WTC11 (cell line): Measurements from ENCODE around the gene OPCML. TPM values are rescaled to one million over a fixed set of nuclear protein-coding genes. Genes with fewer than 3 reads are reported as not detected.

ENCODE experiments used
- ATAC-seq: fragments of 200-7000 bp; cut with Tn5 transposase; 2 replicates; pipeline ENCODE4 v1.10.0; 2021; ENCODE audit warnings: mild to moderate bottlenecking, moderate library complexity
- CTCF ChIA-PET: fragments of 300-600 bp; sonication (Branson Sonifier 250); formaldehyde crosslinking; loops from one replicate; lab custom pipeline; 2021; ENCODE audit warnings: antibody characterized with exemption; lab: Charles Lee
- POLR2A ChIA-PET: fragments of 350-600 bp; sonication (Branson Sonifier 250); formaldehyde crosslinking; loops from one replicate; lab custom pipeline; 2021; ENCODE audit warnings: antibody characterized with exemption; lab: Charles Lee
- DNase-seq: peaks from one replicate; pipeline ENCODE4 v3.0.0; 2021; ENCODE audit warnings: low spot score
- H3K27ac Mint-ChIP-seq: 2 replicates; pipeline ENCODE4 v1.8.0; 2021; ENCODE audit warnings: mixed read lengths
- H3K27me3 Mint-ChIP-seq: 2 replicates; pipeline ENCODE4 v1.8.0; 2021; ENCODE audit warnings: low read depth, mild to moderate bottlenecking, moderate library complexity, mixed read lengths
- H3K36me3 Mint-ChIP-seq: 2 replicates; pipeline ENCODE4 v1.8.0; 2021; ENCODE audit warnings: mixed read lengths
- H3K4me1 Mint-ChIP-seq: 2 replicates; pipeline ENCODE4 v1.8.0; 2022; ENCODE audit warnings: mixed read lengths
- H3K4me3 Mint-ChIP-seq: 2 replicates; pipeline ENCODE4 v1.8.0; 2021; ENCODE audit warnings: mild to moderate bottlenecking, moderate library complexity, mixed read lengths
- H3K9me3 Mint-ChIP-seq: 2 replicates; pipeline ENCODE4 v1.8.0; 2021; ENCODE audit warnings: mixed read lengths
- CREB1 ChIP-seq: sonication (generic); formaldehyde crosslinking; IDR thresholded peaks from 2 replicates; pipeline ENCODE4 v1.8.0; 2023; ENCODE audit warnings: mild to moderate bottlenecking, missing genetic modification reagents
- CREM ChIP-seq: sonication (generic); formaldehyde crosslinking; IDR thresholded peaks from 2 replicates; pipeline ENCODE4 v1.8.1; 2022; ENCODE audit warnings: mild to moderate bottlenecking, missing genetic modification reagents, moderate library complexity
- EMX1 ChIP-seq: fragments of 250-450 bp; sonication (Bioruptor Pico); IDR thresholded peaks from 2 replicates; pipeline ENCODE4 v1.8.0; 2021; ENCODE audit warnings: mild to moderate bottlenecking
- ETV6 ChIP-seq: sonication (generic); formaldehyde crosslinking; IDR thresholded peaks from 2 replicates; pipeline ENCODE4 v1.8.1; 2022; ENCODE audit warnings: mild to moderate bottlenecking, missing genetic modification reagents
- HMGA2 ChIP-seq: fragments of 250-450 bp; sonication (Bioruptor Pico); IDR thresholded peaks from 2 replicates; pipeline ENCODE4 v1.4.0; 2021; ENCODE audit warnings: mild to moderate bottlenecking, moderate library complexity
- JAZF1 ChIP-seq: fragments of 250-450 bp; sonication (Bioruptor Pico); IDR thresholded peaks from 2 replicates; pipeline ENCODE4 v1.9.0; 2021; ENCODE audit warnings: moderate library complexity, mild to moderate bottlenecking, inconsistent platforms
- TCF7 ChIP-seq: sonication (generic); formaldehyde crosslinking; IDR thresholded peaks from 2 replicates; pipeline ENCODE4 v1.8.0; 2022; ENCODE audit warnings: mild to moderate bottlenecking, low read depth, missing genetic modification reagents, moderate library complexity
- TEAD4 ChIP-seq: sonication (generic); formaldehyde crosslinking; IDR thresholded peaks from 2 replicates; pipeline ENCODE4 v1.8.0; 2022; ENCODE audit warnings: mild to moderate bottlenecking, missing genetic modification reagents
- ZBTB21 ChIP-seq: sonication (generic); formaldehyde crosslinking; IDR thresholded peaks from 2 replicates; pipeline ENCODE4 v1.8.1; 2023; ENCODE audit warnings: mild to moderate bottlenecking, missing genetic modification reagents, borderline replicate concordance
- total RNA-seq: library from RNA; stranded (reverse); gene quantifications from 3 replicates; pipeline ENCODE4 v1.2.3, GENCODE V29; 2021
- TF ChIP-seq, protein P1 (sequence below): fragments of 250-450 bp; sonication (Bioruptor Pico); IDR thresholded peaks from 2 replicates; pipeline ENCODE4 v1.9.0; 2021; ENCODE audit warnings: mild to moderate bottlenecking, borderline replicate concordance
- TF ChIP-seq, protein P2 (sequence below): sonication (generic); formaldehyde crosslinking; IDR thresholded peaks from 2 replicates; pipeline ENCODE4 v1.8.0; 2022; ENCODE audit warnings: missing genetic modification reagents
- TF ChIP-seq, protein P3 (sequence below): sonication (generic); formaldehyde crosslinking; IDR thresholded peaks from 2 replicates; pipeline ENCODE4 v1.8.1; 2023; ENCODE audit warnings: mild to moderate bottlenecking, missing genetic modification reagents, moderate library complexity
- TF ChIP-seq, protein P4 (sequence below): sonication (generic); formaldehyde crosslinking; IDR thresholded peaks from 2 replicates; pipeline ENCODE4 v1.8.1; 2023; ENCODE audit warnings: mild to moderate bottlenecking, missing genetic modification reagents, moderate library complexity
- TF ChIP-seq, protein P5 (sequence below): sonication (generic); formaldehyde crosslinking; IDR thresholded peaks from 2 replicates; pipeline ENCODE4 v1.8.1; 2022; ENCODE audit warnings: missing genetic modification reagents, borderline replicate concordance
- TF ChIP-seq, protein P6 (sequence below): sonication (generic); formaldehyde crosslinking; IDR thresholded peaks from 2 replicates; pipeline ENCODE4 v1.8.1; 2022; ENCODE audit warnings: mild to moderate bottlenecking, moderate library complexity, missing genetic modification reagents

The OPCML gene
- total RNA-seq, 1 experiment from 2014 or later: 1.5 TPM

DNA sequence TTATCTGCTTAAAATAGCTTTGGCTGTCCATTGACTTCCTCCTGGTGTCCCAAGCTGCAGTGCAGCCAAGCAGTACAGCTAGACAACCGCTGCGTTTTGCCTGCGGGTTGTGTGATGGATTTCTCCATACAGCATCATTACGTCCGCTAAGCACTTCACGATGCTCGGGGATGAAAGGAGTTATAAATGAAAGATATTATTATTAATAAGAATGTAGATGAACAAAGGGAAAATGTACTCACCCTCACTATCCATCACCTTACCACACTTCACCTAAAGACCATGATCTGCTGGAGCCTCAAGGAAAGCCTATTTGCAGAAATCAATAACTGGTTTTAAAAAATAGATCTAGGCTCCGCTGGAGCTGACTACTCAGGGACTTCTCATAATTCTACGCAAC is 509.1 kb downstream of the OPCML start:
- no peaks in the 10 kb centered on the region for H3K9me3 Mint-ChIP-seq
- H3K4me1 Mint-ChIP-seq: peaks cover 10% of the 10 kb centered on the region
- H3K27me3 Mint-ChIP-seq: no peaks in the 10 kb centered on the region; the same call in 1 of the 2 replicates
- POLR2A ChIA-PET: interaction anchor here (0.6 kb wide), 1 partner anchor 12 kb away, joined by 3 read pairs; no protein-coding TSS in a partner anchor
- DNase-seq (no peak), ATAC-seq (no peak)
- TF ChIP-seq, protein P1, sequence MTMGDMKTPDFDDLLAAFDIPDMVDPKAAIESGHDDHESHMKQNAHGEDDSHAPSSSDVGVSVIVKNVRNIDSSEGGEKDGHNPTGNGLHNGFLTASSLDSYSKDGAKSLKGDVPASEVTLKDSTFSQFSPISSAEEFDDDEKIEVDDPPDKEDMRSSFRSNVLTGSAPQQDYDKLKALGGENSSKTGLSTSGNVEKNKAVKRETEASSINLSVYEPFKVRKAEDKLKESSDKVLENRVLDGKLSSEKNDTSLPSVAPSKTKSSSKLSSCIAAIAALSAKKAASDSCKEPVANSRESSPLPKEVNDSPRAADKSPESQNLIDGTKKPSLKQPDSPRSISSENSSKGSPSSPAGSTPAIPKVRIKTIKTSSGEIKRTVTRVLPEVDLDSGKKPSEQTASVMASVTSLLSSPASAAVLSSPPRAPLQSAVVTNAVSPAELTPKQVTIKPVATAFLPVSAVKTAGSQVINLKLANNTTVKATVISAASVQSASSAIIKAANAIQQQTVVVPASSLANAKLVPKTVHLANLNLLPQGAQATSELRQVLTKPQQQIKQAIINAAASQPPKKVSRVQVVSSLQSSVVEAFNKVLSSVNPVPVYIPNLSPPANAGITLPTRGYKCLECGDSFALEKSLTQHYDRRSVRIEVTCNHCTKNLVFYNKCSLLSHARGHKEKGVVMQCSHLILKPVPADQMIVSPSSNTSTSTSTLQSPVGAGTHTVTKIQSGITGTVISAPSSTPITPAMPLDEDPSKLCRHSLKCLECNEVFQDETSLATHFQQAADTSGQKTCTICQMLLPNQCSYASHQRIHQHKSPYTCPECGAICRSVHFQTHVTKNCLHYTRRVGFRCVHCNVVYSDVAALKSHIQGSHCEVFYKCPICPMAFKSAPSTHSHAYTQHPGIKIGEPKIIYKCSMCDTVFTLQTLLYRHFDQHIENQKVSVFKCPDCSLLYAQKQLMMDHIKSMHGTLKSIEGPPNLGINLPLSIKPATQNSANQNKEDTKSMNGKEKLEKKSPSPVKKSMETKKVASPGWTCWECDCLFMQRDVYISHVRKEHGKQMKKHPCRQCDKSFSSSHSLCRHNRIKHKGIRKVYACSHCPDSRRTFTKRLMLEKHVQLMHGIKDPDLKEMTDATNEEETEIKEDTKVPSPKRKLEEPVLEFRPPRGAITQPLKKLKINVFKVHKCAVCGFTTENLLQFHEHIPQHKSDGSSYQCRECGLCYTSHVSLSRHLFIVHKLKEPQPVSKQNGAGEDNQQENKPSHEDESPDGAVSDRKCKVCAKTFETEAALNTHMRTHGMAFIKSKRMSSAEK (CRISPR knock-in tag): no peak
- TF ChIP-seq, protein P2, sequence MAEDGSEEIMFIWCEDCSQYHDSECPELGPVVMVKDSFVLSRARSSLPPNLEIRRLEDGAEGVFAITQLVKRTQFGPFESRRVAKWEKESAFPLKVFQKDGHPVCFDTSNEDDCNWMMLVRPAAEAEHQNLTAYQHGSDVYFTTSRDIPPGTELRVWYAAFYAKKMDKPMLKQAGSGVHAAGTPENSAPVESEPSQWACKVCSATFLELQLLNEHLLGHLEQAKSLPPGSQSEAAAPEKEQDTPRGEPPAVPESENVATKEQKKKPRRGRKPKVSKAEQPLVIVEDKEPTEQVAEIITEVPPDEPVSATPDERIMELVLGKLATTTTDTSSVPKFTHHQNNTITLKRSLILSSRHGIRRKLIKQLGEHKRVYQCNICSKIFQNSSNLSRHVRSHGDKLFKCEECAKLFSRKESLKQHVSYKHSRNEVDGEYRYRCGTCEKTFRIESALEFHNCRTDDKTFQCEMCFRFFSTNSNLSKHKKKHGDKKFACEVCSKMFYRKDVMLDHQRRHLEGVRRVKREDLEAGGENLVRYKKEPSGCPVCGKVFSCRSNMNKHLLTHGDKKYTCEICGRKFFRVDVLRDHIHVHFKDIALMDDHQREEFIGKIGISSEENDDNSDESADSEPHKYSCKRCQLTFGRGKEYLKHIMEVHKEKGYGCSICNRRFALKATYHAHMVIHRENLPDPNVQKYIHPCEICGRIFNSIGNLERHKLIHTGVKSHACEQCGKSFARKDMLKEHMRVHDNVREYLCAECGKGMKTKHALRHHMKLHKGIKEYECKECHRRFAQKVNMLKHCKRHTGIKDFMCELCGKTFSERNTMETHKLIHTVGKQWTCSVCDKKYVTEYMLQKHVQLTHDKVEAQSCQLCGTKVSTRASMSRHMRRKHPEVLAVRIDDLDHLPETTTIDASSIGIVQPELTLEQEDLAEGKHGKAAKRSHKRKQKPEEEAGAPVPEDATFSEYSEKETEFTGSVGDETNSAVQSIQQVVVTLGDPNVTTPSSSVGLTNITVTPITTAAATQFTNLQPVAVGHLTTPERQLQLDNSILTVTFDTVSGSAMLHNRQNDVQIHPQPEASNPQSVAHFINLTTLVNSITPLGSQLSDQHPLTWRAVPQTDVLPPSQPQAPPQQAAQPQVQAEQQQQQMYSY (CRISPR knock-in tag): no peak
- TF ChIP-seq EMX1 (CRISPR knock-in tag): no peak
- TF ChIP-seq, protein P3, sequence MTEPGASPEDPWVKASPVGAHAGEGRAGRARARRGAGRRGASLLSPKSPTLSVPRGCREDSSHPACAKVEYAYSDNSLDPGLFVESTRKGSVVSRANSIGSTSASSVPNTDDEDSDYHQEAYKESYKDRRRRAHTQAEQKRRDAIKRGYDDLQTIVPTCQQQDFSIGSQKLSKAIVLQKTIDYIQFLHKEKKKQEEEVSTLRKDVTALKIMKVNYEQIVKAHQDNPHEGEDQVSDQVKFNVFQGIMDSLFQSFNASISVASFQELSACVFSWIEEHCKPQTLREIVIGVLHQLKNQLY: no peak
- TF ChIP-seq, protein P4, sequence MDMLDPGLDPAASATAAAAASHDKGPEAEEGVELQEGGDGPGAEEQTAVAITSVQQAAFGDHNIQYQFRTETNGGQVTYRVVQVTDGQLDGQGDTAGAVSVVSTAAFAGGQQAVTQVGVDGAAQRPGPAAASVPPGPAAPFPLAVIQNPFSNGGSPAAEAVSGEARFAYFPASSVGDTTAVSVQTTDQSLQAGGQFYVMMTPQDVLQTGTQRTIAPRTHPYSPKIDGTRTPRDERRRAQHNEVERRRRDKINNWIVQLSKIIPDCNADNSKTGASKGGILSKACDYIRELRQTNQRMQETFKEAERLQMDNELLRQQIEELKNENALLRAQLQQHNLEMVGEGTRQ: no peak
- no peak for TF ChIP-seq CREM
- no peak for TF ChIP-seq ETV6 (CRISPR knock-in tag)
- no peak for TF ChIP-seq TEAD4
- TF ChIP-seq, protein P5, sequence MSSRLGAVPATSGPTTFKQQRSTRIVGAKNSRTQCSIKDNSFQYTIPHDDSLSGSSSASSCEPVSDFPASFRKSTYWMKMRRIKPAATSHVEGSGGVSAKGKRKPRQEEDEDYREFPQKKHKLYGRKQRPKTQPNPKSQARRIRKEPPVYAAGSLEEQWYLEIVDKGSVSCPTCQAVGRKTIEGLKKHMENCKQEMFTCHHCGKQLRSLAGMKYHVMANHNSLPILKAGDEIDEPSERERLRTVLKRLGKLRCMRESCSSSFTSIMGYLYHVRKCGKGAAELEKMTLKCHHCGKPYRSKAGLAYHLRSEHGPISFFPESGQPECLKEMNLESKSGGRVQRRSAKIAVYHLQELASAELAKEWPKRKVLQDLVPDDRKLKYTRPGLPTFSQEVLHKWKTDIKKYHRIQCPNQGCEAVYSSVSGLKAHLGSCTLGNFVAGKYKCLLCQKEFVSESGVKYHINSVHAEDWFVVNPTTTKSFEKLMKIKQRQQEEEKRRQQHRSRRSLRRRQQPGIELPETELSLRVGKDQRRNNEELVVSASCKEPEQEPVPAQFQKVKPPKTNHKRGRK: no peak
- TF ChIP-seq JAZF1: no peak
- TF ChIP-seq HMGA2: no peak
- TF ChIP-seq, protein P6, sequence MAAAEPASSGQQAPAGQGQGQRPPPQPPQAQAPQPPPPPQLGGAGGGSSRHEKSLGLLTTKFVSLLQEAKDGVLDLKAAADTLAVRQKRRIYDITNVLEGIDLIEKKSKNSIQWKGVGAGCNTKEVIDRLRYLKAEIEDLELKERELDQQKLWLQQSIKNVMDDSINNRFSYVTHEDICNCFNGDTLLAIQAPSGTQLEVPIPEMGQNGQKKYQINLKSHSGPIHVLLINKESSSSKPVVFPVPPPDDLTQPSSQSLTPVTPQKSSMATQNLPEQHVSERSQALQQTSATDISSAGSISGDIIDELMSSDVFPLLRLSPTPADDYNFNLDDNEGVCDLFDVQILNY (CRISPR knock-in tag): no peak
- TF ChIP-seq TCF7: no peak
- no peak for TF ChIP-seq ZBTB21 (CRISPR knock-in tag)
- TF ChIP-seq CREB1 (CRISPR knock-in tag): no peak
- H3K4me3 Mint-ChIP-seq: no peak overlapping the region
- CTCF ChIA-PET: interaction anchor here (1.0 kb wide), 1 partner anchor 41 kb away, joined by 4 read pairs; no protein-coding TSS in a partner anchor
- H3K36me3 Mint-ChIP-seq: no peaks in the 10 kb centered on the region
- no peak overlapping the region for H3K27ac Mint-ChIP-seq
